GM21447 (cell line): Measurements from ENCODE around the gene C1QTNF6.

ENCODE experiments used
- ATAC-seq: cut with Tn5 transposase; IDR thresholded peaks from one replicate; pipeline ENCODE4 v1.9.1; 2021; ENCODE audit not compliant: unreplicated experiment

C1QTNF6 gene

GRCh38 chr22:37164505-37164887 lies 23.6 kb downstream of the C1QTNF6 start:
- ATAC-seq, result no peak

GRCh38 chr22:37163575-37164504 lies 24.2 kb downstream of the C1QTNF6 start:
- ATAC-seq, result peak; percentile 39

- no peak for ATAC-seq
Observed at GRCh38 chr22:37163096-37163489, 25.0 kb downstream of the C1QTNF6 start.

- peak; percentile 54 for ATAC-seq
Observed at GRCh38 chr22:37162221-37163095, 25.6 kb downstream of the C1QTNF6 start.

GRCh38 chr22:37161443-37161842 lies 26.6 kb downstream of the C1QTNF6 start:
- no peak for ATAC-seq

- no peak for ATAC-seq
Observed at GRCh38 chr22:37160027-37160426, 28.0 kb downstream of the C1QTNF6 start.

- no peak for ATAC-seq
Observed at GRCh38 chr22:37158963-37159290, 29.1 kb downstream of the C1QTNF6 start.

GRCh38 chr22:37157516-37158285 lies 30.3 kb downstream of the C1QTNF6 start:
- ATAC-seq, result no peak

- ATAC-seq, result no peak
Observed at GRCh38 chr22:37156686-37157435, 31.2 kb downstream of the C1QTNF6 start.

- ATAC-seq, result no peak
Observed at GRCh38 chr22:37155971-37156370, 32.1 kb downstream of the C1QTNF6 start.

- no peak for ATAC-seq
Observed at GRCh38 chr22:37154925-37155712, 32.9 kb downstream of the C1QTNF6 start.

GRCh38 chr22:37153901-37154300 lies 34.1 kb downstream of the C1QTNF6 start:
- ATAC-seq, result no peak

GRCh38 chr22:37151401-37151800 lies 36.6 kb downstream of the C1QTNF6 start:
- ATAC-seq, result no peak

- no peak for ATAC-seq
Observed at GRCh38 chr22:37150701-37151100, 37.3 kb downstream of the C1QTNF6 start.

GRCh38 chr22:37148742-37149665 lies 39.0 kb downstream of the C1QTNF6 start:
- ATAC-seq, result no peak

- ATAC-seq, result no peak
Observed at GRCh38 chr22:37148031-37148651, 39.9 kb downstream of the C1QTNF6 start.

GRCh38 chr22:37147186-37147990 lies 40.7 kb downstream of the C1QTNF6 start:
- no peak for ATAC-seq
